Keratinocyte (primary cell): ENCODE results near the gene CD47. TPM values are rescaled to one million over a fixed set of nuclear protein-coding genes. Genes with fewer than 3 reads are reported as not detected.

Experiments
- DNase-seq: peaks from one replicate; pipeline ENCODE4 v3.0.0-alpha.2; 2011; ENCODE audit warnings: low read depth, missing footprints, low spot score
- FAIRE-seq: peaks from 2 replicates; lab custom pipeline; 2011; peaks lifted over from hg19 to GRCh38; lab: Jason Lieb, UNC
- H2AFZ ChIP-seq: 2 replicates; pipeline ENCODE4 v1.6.0; 2012; ENCODE audit warnings: low read length, control low read depth, inconsistent platforms; ENCODE audit not compliant: control insufficient read depth
- H3K27ac ChIP-seq: 2 replicates; pipeline ENCODE4 v1.5.1; 2011; ENCODE audit warnings: low read length; ENCODE audit not compliant: control insufficient read depth, insufficient read depth
- H3K27me3 ChIP-seq: 3 replicates; pipeline ENCODE4 v1.6.0; 2011; ENCODE audit warnings: low read length; ENCODE audit not compliant: control insufficient read depth, insufficient read depth; ENCODE audit errors: extremely low read depth
- H3K36me3 ChIP-seq, 2 experiments: 2 replicates in 1 of 2; 3 replicates in 1 of 2; pipeline ENCODE4 v1.5.1; 2011; ENCODE audit warnings: low read length in 2 of 2, mild to moderate bottlenecking in 1 of 2; ENCODE audit not compliant: control insufficient read depth in 2 of 2, insufficient read depth in 2 of 2; ENCODE audit errors: extremely low read depth in 1 of 2
- H3K4me1 ChIP-seq: 3 replicates; pipeline ENCODE4 v1.5.1; 2011; ENCODE audit warnings: low read length; ENCODE audit not compliant: control insufficient read depth, insufficient read depth; ENCODE audit errors: extremely low read depth
- H3K4me2 ChIP-seq: 3 replicates; pipeline ENCODE4 v1.6.0; 2011; ENCODE audit warnings: low read depth, low read length; ENCODE audit not compliant: control insufficient read depth, insufficient read depth; ENCODE audit errors: extremely low read depth
- H3K4me3 ChIP-seq, 3 experiments: fragments of 200-600 bp in 1 of 3; sonication (generic) in 1 of 3; 2 replicates in 2 of 3; 3 replicates in 1 of 3; pipeline ENCODE4 v1.5.1; 2011 to 2016; ENCODE audit warnings: low read length in 3 of 3, mild to moderate bottlenecking in 3 of 3, control low read depth in 2 of 3, inconsistent platforms in 1 of 3, low read depth in 1 of 3, mixed read lengths in 1 of 3, mixed run types in 1 of 3, moderate library complexity in 1 of 3; ENCODE audit not compliant: control insufficient read depth in 2 of 3, insufficient read depth in 2 of 3; ENCODE audit errors: extremely low read depth in 1 of 3
- H3K79me2 ChIP-seq: 2 replicates; pipeline ENCODE4 v1.6.0; 2012; ENCODE audit warnings: low read length; ENCODE audit not compliant: control insufficient read depth, insufficient read depth
- H3K9ac ChIP-seq: 3 replicates; pipeline ENCODE4 v1.6.0; 2011; ENCODE audit warnings: low read length; ENCODE audit not compliant: control insufficient read depth, insufficient read depth; ENCODE audit errors: extremely low read depth
- H3K9me1 ChIP-seq: 3 replicates; pipeline ENCODE4 v1.6.0; 2011; ENCODE audit warnings: low read length; ENCODE audit not compliant: control insufficient read depth, insufficient read depth; ENCODE audit errors: extremely low read depth
- H3K9me3 ChIP-seq: 2 replicates; pipeline ENCODE4 v1.5.1; 2012; ENCODE audit warnings: low read depth, low read length; ENCODE audit not compliant: control insufficient read depth
- H4K20me1 ChIP-seq: 3 replicates; pipeline ENCODE4 v1.6.0; 2011; ENCODE audit warnings: low read length; ENCODE audit not compliant: control insufficient read depth, insufficient read depth; ENCODE audit errors: extremely low read depth
- EZH2 ChIP-seq: IDR thresholded peaks from one replicate; pipeline ENCODE4 v1.6.1; 2012; ENCODE audit warnings: inconsistent platforms, mild to moderate bottlenecking, low read length, moderate library complexity
- dilution Hi-C: fragments of 300-500 bp; cut with MboI; formaldehyde crosslinking; loops from one replicate; pipeline ENCODE4 v1.7.0; 2020; ENCODE audit warnings: low sequenced_read_pairs; ENCODE audit not compliant: extremely low pct_ligation_motif_present
- polyA plus RNA-seq, 5 experiments: library from polyadenylated mRNA; depleted of rRNA in 3 of 5; stranded (reverse) in 3 of 5; stranded (forward) in 1 of 5; unstranded in 1 of 5; fragments of >200 nt; gene quantifications; 1 replicate in 1 of 5; 2 replicates in 3 of 5; 3 replicates in 1 of 5; pipeline versions ENCODE4 v1.2.1 to v1.2.3, GENCODE V29; 2011 to 2012; ENCODE audit warnings: missing spikeins in 2 of 5, low read depth in 1 of 5, low replicate concordance in 1 of 5
- TF ChIP-seq, protein P1 (sequence below), 3 experiments: IDR thresholded peaks in 1 of 3; conservative IDR thresholded peaks in 1 of 3; optimal IDR thresholded peaks in 1 of 3; 2 replicates in 2 of 3; 3 replicates in 1 of 3; pipeline versions ENCODE3 to v1.5.1; 2011; ENCODE audit warnings: low read length in 3 of 3, mild to moderate bottlenecking in 3 of 3, moderate library complexity in 2 of 3, control low read depth in 1 of 3, inconsistent platforms in 1 of 3; ENCODE audit not compliant: insufficient read depth in 2 of 3; ENCODE audit errors: extremely low read depth in 1 of 3

CD47 gene
- polyA plus RNA-seq, 1 donor (not counting 4 experiments of a cell fraction or from before 2014, with no cell fraction given): 96.5 TPM

DNA sequence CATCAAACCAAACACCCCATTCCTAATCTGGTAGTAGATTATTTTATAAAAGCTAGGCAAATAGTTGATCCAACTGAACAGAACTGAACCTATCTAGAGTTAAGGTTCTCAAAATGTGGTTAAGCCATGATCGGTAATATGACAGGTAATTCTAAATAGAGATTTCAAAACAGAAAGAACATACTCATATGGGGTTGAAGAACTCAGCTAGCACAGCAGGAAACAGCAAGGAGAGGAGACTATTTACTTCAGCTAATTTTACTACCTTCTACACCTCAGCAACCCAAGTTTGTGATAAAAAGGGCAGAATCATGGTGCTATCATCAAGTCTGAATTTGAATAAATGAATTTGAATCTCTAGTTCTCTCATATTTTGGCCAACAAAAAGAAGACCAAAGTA lies 11.8 kb downstream of the CD47 start:
- no peak overlapping the region for H3K4me2 ChIP-seq
- TF ChIP-seq EZH2: no peak
- TF ChIP-seq, protein P1, sequence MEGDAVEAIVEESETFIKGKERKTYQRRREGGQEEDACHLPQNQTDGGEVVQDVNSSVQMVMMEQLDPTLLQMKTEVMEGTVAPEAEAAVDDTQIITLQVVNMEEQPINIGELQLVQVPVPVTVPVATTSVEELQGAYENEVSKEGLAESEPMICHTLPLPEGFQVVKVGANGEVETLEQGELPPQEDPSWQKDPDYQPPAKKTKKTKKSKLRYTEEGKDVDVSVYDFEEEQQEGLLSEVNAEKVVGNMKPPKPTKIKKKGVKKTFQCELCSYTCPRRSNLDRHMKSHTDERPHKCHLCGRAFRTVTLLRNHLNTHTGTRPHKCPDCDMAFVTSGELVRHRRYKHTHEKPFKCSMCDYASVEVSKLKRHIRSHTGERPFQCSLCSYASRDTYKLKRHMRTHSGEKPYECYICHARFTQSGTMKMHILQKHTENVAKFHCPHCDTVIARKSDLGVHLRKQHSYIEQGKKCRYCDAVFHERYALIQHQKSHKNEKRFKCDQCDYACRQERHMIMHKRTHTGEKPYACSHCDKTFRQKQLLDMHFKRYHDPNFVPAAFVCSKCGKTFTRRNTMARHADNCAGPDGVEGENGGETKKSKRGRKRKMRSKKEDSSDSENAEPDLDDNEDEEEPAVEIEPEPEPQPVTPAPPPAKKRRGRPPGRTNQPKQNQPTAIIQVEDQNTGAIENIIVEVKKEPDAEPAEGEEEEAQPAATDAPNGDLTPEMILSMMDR (optimal IDR thresholded peaks at IDR 0.05 in 1 of 3, IDR thresholded peaks at IDR 0.05 in 1 of 3, conservative IDR thresholded peaks at IDR 0.05 in 1 of 3; ENCODE audit: extremely low read depth in 1 of 3, insufficient read depth in 2 of 3, low read length in 3 of 3): no peak
- dilution Hi-C loops: no loop called here
- H4K20me1 ChIP-seq: no peaks in the 10 kb centered on the region
- peaks cover 40% of the 10 kb centered on the region for H3K79me2 ChIP-seq
- DNase-seq (no peak), FAIRE-seq (no peak)
- no peaks in the 10 kb centered on the region for H3K9me3 ChIP-seq
- H3K27me3 ChIP-seq: no peaks in the 10 kb centered on the region
- peaks cover 4% of the 10 kb centered on the region for H3K4me1 ChIP-seq
- no peak overlapping the region for H3K4me3 ChIP-seq
- peaks cover 1 to 3% of the 10 kb centered on the region in 2 experiments for H3K36me3 ChIP-seq
- H2AFZ ChIP-seq: no peak overlapping the region
- H3K9me1 ChIP-seq: no peaks in the 10 kb centered on the region
- H3K9ac ChIP-seq: no peak overlapping the region
- no peak overlapping the region for H3K27ac ChIP-seq

- Histone ChIP-seq H3K36me3 (peaks cover 1 to 3% of the 10 kb centered on the region in 2 experiments), H3K79me2 (peaks cover 29% of the 10 kb centered on the region), H3K4me1 (peaks cover 8% of the 10 kb centered on the region), H4K20me1 (no peaks in the 10 kb centered on the region), H3K4me3 (no peak overlapping the region), H3K9ac (no peak overlapping the region), H3K4me2 (no peak overlapping the region), H3K9me1 (no peaks in the 10 kb centered on the region), H2AFZ (no peak overlapping the region), H3K9me3 (no peaks in the 10 kb centered on the region), H3K27me3 (no peaks in the 10 kb centered on the region), H3K27ac (no peak overlapping the region)
- DNase-seq (no peak), FAIRE-seq (no peak)
- dilution Hi-C loops: no loop called here
- TF ChIP-seq EZH2: no peak
- TF ChIP-seq, protein P1 (optimal IDR thresholded peaks at IDR 0.05 in 1 of 3, IDR thresholded peaks at IDR 0.05 in 1 of 3, conservative IDR thresholded peaks at IDR 0.05 in 1 of 3; ENCODE audit: extremely low read depth in 1 of 3, insufficient read depth in 2 of 3, low read length in 3 of 3): no peak
Observed at GRCh38 chr3:108076564-108076963, 14.3 kb downstream of the CD47 start.
